ENCODE results near the gene KIR2DL1.
"Not testable (repeated sequence)": the region's sequence is repeated elsewhere in the genome, so short reads cannot be mapped to it uniquely, and the experiment has no call there.

- not testable (repeated sequence) for TF ChIP-seq CTCF, POLR2AphosphoS5, POLR2A (IDR thresholded peaks at IDR 0.05)
These were observed 1.7 kb downstream of the KIR2DL1 start for GRCh38 chr19:54771018-54771960.
